GM21447 (cell line): ENCODE measurements around the gene COL16A1.

ENCODE experiments used
- ATAC-seq: cut with Tn5 transposase; IDR thresholded peaks from one replicate; pipeline ENCODE4 v1.9.1; 2021; ENCODE audit not compliant: unreplicated experiment

The COL16A1 gene

GRCh38 chr1:31703431-31704270 lies at the start of gene COL16A1:
COL16A1 (minus strand) TSS chr1:31704017; CDS start chr1:31702193, 1,824 bp downstream.
- no peak for ATAC-seq

- ATAC-seq = no peak
Measured at GRCh38 chr1:31752952-31753475, 49.2 kb upstream of the COL16A1 start.

GRCh38 chr1:31752258-31752657 lies 48.4 kb upstream of the COL16A1 start:
- ATAC-seq = no peak

- no peak for ATAC-seq
Measured at GRCh38 chr1:31751822-31752241, 48.0 kb upstream of the COL16A1 start.

- no peak for ATAC-seq
Measured at GRCh38 chr1:31750858-31751510, 47.2 kb upstream of the COL16A1 start.

- no peak for ATAC-seq
Measured at GRCh38 chr1:31749785-31750735, 46.2 kb upstream of the COL16A1 start.

GRCh38 chr1:31748365-31748764 lies 44.5 kb upstream of the COL16A1 start:
- no peak for ATAC-seq

- no peak for ATAC-seq
Measured at GRCh38 chr1:31747304-31747703, 43.5 kb upstream of the COL16A1 start.

- no peak for ATAC-seq
Measured at GRCh38 chr1:31746687-31747086, 42.9 kb upstream of the COL16A1 start.

GRCh38 chr1:31745946-31746670 lies 42.3 kb upstream of the COL16A1 start:
- ATAC-seq = no peak

- ATAC-seq = no peak
Measured at GRCh38 chr1:31745096-31745945, 41.5 kb upstream of the COL16A1 start.

- no peak for ATAC-seq
Measured at GRCh38 chr1:31744165-31744888, 40.5 kb upstream of the COL16A1 start.

GRCh38 chr1:31742462-31743212 lies 38.8 kb upstream of the COL16A1 start:
- no peak for ATAC-seq

GRCh38 chr1:31739346-31739745 lies 35.5 kb upstream of the COL16A1 start:
- ATAC-seq = no peak

- no peak for ATAC-seq
Measured at GRCh38 chr1:31736675-31737074, 32.9 kb upstream of the COL16A1 start.

- no peak for ATAC-seq
Measured at GRCh38 chr1:31735571-31735970, 31.8 kb upstream of the COL16A1 start.

- ATAC-seq = no peak
Measured at GRCh38 chr1:31734582-31735107, 30.8 kb upstream of the COL16A1 start.
